ENCODE results near the gene FILIP1L.

The FILIP1L gene

DNA sequence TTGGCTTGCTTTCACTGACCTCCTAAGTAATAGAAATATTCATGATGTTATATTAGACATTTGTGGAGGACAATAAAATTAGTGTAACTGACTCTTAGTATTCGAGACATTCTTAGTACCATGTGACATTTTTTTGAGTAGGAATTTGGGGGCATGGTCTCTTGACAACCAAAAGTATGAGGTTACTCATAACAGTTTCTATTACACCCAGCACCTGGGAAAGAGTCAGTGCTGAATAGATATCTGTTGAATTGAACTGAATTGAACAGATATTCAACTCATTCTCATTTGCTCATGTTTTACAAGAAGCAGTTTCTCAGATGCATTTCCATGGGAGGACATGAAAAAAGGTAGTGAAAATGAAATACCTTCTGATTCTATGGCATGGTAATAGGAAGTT, 212.2 kb downstream of the FILIP1L start:
- TF ChIP-seq OSR1 (CRISPR knock-in tag; IDR thresholded peaks at IDR 0.05) (no peak), TCF4 (CRISPR knock-in tag; IDR thresholded peaks at IDR 0.05; ENCODE audit: borderline replicate concordance) (no peak), ZNF70 (CRISPR knock-in tag; IDR thresholded peaks at IDR 0.05) (no peak), ZFP3 (CRISPR knock-in tag; IDR thresholded peaks at IDR 0.05) (no peak), ZNF565 (CRISPR knock-in tag; conservative IDR thresholded peaks at IDR 0.05; ENCODE audit: low read depth) (no peak), RARB (CRISPR knock-in tag; IDR thresholded peaks at IDR 0.05) (no peak), GLIS3 (CRISPR knock-in tag; IDR thresholded peaks at IDR 0.05) (no peak), ZNF8 (CRISPR knock-in tag; IDR thresholded peaks at IDR 0.05) (no peak)
- TF ChIP-seq, protein P1, sequence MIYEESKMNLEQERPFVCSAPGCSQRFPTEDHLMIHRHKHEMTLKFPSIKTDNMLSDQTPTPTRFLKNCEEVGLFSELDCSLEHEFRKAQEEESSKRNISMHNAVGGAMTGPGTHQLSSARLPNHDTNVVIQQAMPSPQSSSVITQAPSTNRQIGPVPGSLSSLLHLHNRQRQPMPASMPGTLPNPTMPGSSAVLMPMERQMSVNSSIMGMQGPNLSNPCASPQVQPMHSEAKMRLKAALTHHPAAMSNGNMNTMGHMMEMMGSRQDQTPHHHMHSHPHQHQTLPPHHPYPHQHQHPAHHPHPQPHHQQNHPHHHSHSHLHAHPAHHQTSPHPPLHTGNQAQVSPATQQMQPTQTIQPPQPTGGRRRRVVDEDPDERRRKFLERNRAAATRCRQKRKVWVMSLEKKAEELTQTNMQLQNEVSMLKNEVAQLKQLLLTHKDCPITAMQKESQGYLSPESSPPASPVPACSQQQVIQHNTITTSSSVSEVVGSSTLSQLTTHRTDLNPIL (CRISPR knock-in tag; IDR thresholded peaks at IDR 0.05; ENCODE audit: low read depth), result no peak
- TF ChIP-seq, protein P2, sequence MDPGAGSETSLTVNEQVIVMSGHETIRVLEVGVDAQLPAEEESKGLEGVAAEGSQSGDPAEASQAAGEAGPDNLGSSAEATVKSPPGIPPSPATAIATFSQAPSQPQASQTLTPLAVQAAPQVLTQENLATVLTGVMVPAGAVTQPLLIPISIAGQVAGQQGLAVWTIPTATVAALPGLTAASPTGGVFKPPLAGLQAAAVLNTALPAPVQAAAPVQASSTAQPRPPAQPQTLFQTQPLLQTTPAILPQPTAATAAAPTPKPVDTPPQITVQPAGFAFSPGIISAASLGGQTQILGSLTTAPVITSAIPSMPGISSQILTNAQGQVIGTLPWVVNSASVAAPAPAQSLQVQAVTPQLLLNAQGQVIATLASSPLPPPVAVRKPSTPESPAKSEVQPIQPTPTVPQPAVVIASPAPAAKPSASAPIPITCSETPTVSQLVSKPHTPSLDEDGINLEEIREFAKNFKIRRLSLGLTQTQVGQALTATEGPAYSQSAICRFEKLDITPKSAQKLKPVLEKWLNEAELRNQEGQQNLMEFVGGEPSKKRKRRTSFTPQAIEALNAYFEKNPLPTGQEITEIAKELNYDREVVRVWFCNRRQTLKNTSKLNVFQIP (CRISPR knock-in tag; IDR thresholded peaks at IDR 0.05; ENCODE audit: borderline replicate concordance, low read depth), result no peak
- TF ChIP-seq, protein P3, sequence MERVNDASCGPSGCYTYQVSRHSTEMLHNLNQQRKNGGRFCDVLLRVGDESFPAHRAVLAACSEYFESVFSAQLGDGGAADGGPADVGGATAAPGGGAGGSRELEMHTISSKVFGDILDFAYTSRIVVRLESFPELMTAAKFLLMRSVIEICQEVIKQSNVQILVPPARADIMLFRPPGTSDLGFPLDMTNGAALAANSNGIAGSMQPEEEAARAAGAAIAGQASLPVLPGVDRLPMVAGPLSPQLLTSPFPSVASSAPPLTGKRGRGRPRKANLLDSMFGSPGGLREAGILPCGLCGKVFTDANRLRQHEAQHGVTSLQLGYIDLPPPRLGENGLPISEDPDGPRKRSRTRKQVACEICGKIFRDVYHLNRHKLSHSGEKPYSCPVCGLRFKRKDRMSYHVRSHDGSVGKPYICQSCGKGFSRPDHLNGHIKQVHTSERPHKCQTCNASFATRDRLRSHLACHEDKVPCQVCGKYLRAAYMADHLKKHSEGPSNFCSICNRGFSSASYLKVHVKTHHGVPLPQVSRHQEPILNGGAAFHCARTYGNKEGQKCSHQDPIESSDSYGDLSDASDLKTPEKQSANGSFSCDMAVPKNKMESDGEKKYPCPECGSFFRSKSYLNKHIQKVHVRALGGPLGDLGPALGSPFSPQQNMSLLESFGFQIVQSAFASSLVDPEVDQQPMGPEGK (CRISPR knock-in tag; IDR thresholded peaks at IDR 0.05; ENCODE audit: borderline replicate concordance), result no peak
- TF ChIP-seq, protein P4, sequence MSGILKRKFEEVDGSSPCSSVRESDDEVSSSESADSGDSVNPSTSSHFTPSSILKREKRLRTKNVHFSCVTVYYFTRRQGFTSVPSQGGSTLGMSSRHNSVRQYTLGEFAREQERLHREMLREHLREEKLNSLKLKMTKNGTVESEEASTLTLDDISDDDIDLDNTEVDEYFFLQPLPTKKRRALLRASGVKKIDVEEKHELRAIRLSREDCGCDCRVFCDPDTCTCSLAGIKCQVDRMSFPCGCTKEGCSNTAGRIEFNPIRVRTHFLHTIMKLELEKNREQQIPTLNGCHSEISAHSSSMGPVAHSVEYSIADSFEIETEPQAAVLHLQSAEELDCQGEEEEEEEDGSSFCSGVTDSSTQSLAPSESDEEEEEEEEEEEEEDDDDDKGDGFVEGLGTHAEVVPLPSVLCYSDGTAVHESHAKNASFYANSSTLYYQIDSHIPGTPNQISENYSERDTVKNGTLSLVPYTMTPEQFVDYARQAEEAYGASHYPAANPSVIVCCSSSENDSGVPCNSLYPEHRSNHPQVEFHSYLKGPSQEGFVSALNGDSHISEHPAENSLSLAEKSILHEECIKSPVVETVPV (CRISPR knock-in tag; IDR thresholded peaks at IDR 0.05), result no peak
- ATAC-seq, result peak; percentile 44

DNA sequence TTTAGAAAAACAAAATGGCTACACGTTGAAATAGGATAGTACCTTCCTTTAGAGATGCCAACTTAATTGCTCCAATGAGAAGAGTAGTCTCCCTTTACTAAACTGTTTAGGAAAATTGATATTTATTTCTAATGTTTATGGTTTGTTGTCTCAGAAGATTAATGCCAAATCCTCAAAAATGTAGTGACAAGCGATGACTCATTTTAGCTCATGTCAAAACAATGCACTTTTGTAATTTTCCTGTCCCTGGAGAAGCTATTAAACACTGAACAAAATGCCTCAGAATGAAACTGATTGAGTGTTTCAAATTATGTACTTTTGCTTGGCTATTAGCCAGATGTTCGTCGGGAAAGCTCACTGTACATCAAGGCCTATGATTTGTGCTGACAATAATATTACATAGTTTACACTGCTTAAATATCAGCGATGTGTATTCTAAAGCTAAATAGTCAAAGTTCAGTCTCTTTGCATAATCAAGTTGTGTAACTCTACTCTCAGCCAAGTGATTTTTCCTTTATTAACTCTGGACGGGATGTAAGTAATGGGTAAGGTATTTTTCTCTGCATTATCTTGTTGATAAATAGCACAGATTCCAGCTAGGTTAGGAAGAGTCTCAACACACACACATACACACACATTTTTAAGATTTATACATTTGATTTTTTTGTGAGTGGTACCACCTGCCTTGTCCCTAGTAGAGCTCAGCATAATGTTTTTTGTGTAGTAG, 212.9 kb downstream of the FILIP1L start:
- ATAC-seq, result peak; percentile 75
- TF ChIP-seq OSR1 (CRISPR knock-in tag; IDR thresholded peaks at IDR 0.05), result no peak
- TF ChIP-seq PPARA (CRISPR knock-in tag; IDR thresholded peaks at IDR 0.05; ENCODE audit: borderline replicate concordance), result no peak
- TF ChIP-seq ZFP3 (CRISPR knock-in tag; IDR thresholded peaks at IDR 0.05), result no peak
- TF ChIP-seq, protein P5, sequence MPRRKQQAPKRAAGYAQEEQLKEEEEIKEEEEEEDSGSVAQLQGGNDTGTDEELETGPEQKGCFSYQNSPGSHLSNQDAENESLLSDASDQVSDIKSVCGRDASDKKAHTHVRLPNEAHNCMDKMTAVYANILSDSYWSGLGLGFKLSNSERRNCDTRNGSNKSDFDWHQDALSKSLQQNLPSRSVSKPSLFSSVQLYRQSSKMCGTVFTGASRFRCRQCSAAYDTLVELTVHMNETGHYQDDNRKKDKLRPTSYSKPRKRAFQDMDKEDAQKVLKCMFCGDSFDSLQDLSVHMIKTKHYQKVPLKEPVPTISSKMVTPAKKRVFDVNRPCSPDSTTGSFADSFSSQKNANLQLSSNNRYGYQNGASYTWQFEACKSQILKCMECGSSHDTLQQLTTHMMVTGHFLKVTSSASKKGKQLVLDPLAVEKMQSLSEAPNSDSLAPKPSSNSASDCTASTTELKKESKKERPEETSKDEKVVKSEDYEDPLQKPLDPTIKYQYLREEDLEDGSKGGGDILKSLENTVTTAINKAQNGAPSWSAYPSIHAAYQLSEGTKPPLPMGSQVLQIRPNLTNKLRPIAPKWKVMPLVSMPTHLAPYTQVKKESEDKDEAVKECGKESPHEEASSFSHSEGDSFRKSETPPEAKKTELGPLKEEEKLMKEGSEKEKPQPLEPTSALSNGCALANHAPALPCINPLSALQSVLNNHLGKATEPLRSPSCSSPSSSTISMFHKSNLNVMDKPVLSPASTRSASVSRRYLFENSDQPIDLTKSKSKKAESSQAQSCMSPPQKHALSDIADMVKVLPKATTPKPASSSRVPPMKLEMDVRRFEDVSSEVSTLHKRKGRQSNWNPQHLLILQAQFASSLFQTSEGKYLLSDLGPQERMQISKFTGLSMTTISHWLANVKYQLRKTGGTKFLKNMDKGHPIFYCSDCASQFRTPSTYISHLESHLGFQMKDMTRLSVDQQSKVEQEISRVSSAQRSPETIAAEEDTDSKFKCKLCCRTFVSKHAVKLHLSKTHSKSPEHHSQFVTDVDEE (CRISPR knock-in tag; IDR thresholded peaks at IDR 0.05), result no peak
- TF ChIP-seq ZFP30 (CRISPR knock-in tag; IDR thresholded peaks at IDR 0.05), result no peak
- TF ChIP-seq ZNF70 (CRISPR knock-in tag; IDR thresholded peaks at IDR 0.05), result no peak
- 0 out of 2 replicates have a peak, but pooled peaks have one; percentile 11 for TF ChIP-seq ZNF565 (CRISPR knock-in tag; conservative IDR thresholded peaks at IDR 0.05; ENCODE audit: low read depth)
- TF ChIP-seq, protein P3 (CRISPR knock-in tag; IDR thresholded peaks at IDR 0.05; ENCODE audit: borderline replicate concordance), result peak; percentile 56; the same call in 1 of the 2 replicates
- peak; percentile 97 for TF ChIP-seq ISL1 (CRISPR knock-in tag; IDR thresholded peaks at IDR 0.05)
- TF ChIP-seq TCF4 (CRISPR knock-in tag; IDR thresholded peaks at IDR 0.05; ENCODE audit: borderline replicate concordance), result no peak
- TF ChIP-seq RARB (CRISPR knock-in tag; IDR thresholded peaks at IDR 0.05), result peak; percentile 78; the same call in 1 of the 2 replicates
- no peak for TF ChIP-seq GLIS3 (CRISPR knock-in tag; IDR thresholded peaks at IDR 0.05)
- peak; percentile 67; the same call in 1 of the 2 replicates for TF ChIP-seq ZC3H10 (CRISPR knock-in tag; IDR thresholded peaks at IDR 0.05)
- no peak for TF ChIP-seq SNAI2 (CRISPR knock-in tag; IDR thresholded peaks at IDR 0.05)
- TF ChIP-seq, protein P4 (CRISPR knock-in tag; IDR thresholded peaks at IDR 0.05), result no peak
- TF ChIP-seq, protein P1 (CRISPR knock-in tag; IDR thresholded peaks at IDR 0.05; ENCODE audit: low read depth), result peak; percentile 96
- no peak for TF ChIP-seq ESRRG (CRISPR knock-in tag; IDR thresholded peaks at IDR 0.05)
- no peak for TF ChIP-seq ARNTL (CRISPR knock-in tag; IDR thresholded peaks at IDR 0.05; ENCODE audit: borderline replicate concordance, low read depth)
- no peak for TF ChIP-seq CSDC2 (CRISPR knock-in tag; IDR thresholded peaks at IDR 0.05)
- TF ChIP-seq TOX (CRISPR knock-in tag; IDR thresholded peaks at IDR 0.05; ENCODE audit: borderline replicate concordance), result peak; percentile 91
